Glutamatergic neuron (in vitro differentiated cells): ENCODE results near the gene OOSP3. TPM values are rescaled to one million over a fixed set of nuclear protein-coding genes. Genes with fewer than 3 reads are reported as not detected.

Source experiments
- DNase-seq: peaks from one replicate; pipeline ENCODE4 v3.0.0; 2022
- H3K27ac Mint-ChIP-seq: one replicate; pipeline ENCODE4 v1.8.0; 2020; ENCODE audit warnings: mild to moderate bottlenecking, mixed read lengths, inconsistent platforms; ENCODE audit not compliant: unreplicated experiment
- H3K27me3 Mint-ChIP-seq: one replicate; pipeline ENCODE4 v1.8.0; 2020; ENCODE audit warnings: mild to moderate bottlenecking, moderate library complexity, mixed read lengths, inconsistent platforms; ENCODE audit not compliant: unreplicated experiment
- H3K36me3 Mint-ChIP-seq: one replicate; pipeline ENCODE4 v1.8.0; 2020; ENCODE audit warnings: mild to moderate bottlenecking, mixed read lengths, inconsistent platforms; ENCODE audit not compliant: unreplicated experiment
- H3K4me1 Mint-ChIP-seq: one replicate; pipeline ENCODE4 v1.8.0; 2020; ENCODE audit warnings: mild to moderate bottlenecking, low read depth, mixed read lengths, inconsistent platforms; ENCODE audit not compliant: unreplicated experiment
- H3K4me3 Mint-ChIP-seq: one replicate; pipeline ENCODE4 v1.8.0; 2020; ENCODE audit warnings: mild to moderate bottlenecking, mixed read lengths, inconsistent platforms; ENCODE audit not compliant: unreplicated experiment
- H3K9me3 Mint-ChIP-seq: one replicate; pipeline ENCODE4 v1.8.0; 2020; ENCODE audit warnings: mild to moderate bottlenecking, moderate library complexity, mixed read lengths, inconsistent platforms; ENCODE audit not compliant: unreplicated experiment
- total RNA-seq: library from RNA; stranded (reverse); fragmentation: NEBNext Ultra II Directional; extraction: Animal tissue kit (Norgen Biotek cat#: 25700); gene quantifications from one replicate; pipeline ENCODE4 v1.2.1, GENCODE V29; 2021; ENCODE audit not compliant: unreplicated experiment
- TF ChIP-seq, protein P1 (sequence below): fragments of 200-600 bp; sonication (generic); IDR thresholded peaks from one replicate; pipeline ENCODE4 v1.5.0; 2021; ENCODE audit not compliant: partially characterized antibody, unreplicated experiment

The OOSP3 gene
- total RNA-seq, 1 donor from 2014 or later = not detected

DNA sequence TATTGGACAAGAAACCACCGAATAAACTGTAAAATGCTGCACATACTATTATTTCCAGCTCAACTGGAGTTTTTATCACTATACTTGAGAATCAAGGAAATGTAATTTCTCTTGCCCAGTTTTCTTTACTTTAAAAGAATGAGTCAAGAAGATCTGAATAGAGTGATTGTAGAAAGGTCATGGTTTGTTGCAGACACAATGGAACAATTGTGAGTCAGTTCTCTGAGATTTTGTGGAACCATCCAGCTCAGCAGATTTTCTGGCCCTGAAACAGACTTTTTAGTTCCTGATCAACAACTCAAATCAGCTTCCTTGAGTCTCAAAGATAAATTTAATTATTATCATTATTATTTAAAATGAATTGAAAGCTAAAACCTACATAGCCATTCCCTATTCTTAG is 13.6 kb upstream of the OOSP3 start:
- Mint-ChIP-seq H3K27me3 (no peaks in the 10 kb centered on the region), H3K9me3 (no peaks in the 10 kb centered on the region), H3K4me1 (no peaks in the 10 kb centered on the region), H3K4me3 (no peak overlapping the region), H3K36me3 (no peaks in the 10 kb centered on the region), H3K27ac (no peak overlapping the region)
- TF ChIP-seq, protein P1, sequence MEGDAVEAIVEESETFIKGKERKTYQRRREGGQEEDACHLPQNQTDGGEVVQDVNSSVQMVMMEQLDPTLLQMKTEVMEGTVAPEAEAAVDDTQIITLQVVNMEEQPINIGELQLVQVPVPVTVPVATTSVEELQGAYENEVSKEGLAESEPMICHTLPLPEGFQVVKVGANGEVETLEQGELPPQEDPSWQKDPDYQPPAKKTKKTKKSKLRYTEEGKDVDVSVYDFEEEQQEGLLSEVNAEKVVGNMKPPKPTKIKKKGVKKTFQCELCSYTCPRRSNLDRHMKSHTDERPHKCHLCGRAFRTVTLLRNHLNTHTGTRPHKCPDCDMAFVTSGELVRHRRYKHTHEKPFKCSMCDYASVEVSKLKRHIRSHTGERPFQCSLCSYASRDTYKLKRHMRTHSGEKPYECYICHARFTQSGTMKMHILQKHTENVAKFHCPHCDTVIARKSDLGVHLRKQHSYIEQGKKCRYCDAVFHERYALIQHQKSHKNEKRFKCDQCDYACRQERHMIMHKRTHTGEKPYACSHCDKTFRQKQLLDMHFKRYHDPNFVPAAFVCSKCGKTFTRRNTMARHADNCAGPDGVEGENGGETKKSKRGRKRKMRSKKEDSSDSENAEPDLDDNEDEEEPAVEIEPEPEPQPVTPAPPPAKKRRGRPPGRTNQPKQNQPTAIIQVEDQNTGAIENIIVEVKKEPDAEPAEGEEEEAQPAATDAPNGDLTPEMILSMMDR = no peak
- DNase-seq = no peak

DNA sequence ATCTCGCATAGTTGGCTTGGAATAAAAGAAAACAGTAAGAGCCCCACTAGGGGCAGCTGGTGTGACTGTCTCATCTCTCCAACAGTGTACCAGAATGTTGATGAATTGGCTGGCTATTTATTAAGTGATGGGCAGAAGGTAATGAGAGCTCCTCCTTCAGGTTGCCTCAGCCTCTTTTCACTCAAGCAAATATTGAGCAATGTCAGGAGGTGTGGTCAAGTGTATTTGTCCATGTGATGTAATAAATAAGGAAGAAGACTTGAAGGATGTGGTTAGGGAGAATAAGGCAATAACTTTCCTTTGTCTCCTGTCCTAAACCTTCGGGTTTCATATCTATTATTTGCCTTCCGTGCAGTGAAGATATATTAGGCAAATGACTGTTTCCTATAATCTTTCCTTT is 12.2 kb upstream of the OOSP3 start, which contains the start of gene TCN1:
TCN1 (minus strand) TSS at position 91 of the 400 bp plus-strand sequence; CDS start at position 74, 17 bp downstream.
- H3K27ac Mint-ChIP-seq = no peak within 1 kb of the TSS
- no peaks in the 10 kb centered on the region for H3K4me1 Mint-ChIP-seq
- no peaks in the 10 kb centered on the region for H3K27me3 Mint-ChIP-seq
- no peaks in the 10 kb centered on the region for H3K36me3 Mint-ChIP-seq
- no peak for DNase-seq
- H3K4me3 Mint-ChIP-seq = no peak within 1 kb of the TSS
- H3K9me3 Mint-ChIP-seq = no peaks in the 10 kb centered on the region
- TF ChIP-seq, protein P1 = no peak

DNA sequence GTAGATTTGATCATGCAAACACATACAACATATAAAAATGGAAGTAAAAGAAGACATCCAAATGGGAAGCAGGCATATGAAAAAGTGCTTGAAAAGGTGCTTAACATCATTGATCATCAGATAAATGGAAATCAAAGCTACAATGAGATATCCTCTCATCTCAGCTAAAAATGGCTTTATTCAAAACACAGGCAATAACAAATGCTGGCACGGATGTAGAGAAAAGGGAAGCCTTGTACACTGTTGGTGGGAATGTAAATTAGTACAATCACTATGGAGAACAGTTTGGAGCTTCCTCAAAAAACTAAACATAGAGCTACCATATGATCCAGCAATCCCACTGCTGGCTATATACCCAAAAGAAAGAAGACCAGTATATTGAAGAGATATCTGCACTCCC is 11.7 kb upstream of the OOSP3 start:
- H3K27me3 Mint-ChIP-seq = no peaks in the 10 kb centered on the region
- no peak for DNase-seq
- TF ChIP-seq, protein P1 = no peak
- H3K9me3 Mint-ChIP-seq = no peaks in the 10 kb centered on the region
- H3K27ac Mint-ChIP-seq = no peak overlapping the region
- no peak overlapping the region for H3K4me3 Mint-ChIP-seq
- H3K36me3 Mint-ChIP-seq = no peaks in the 10 kb centered on the region
- H3K4me1 Mint-ChIP-seq = no peaks in the 10 kb centered on the region

DNA sequence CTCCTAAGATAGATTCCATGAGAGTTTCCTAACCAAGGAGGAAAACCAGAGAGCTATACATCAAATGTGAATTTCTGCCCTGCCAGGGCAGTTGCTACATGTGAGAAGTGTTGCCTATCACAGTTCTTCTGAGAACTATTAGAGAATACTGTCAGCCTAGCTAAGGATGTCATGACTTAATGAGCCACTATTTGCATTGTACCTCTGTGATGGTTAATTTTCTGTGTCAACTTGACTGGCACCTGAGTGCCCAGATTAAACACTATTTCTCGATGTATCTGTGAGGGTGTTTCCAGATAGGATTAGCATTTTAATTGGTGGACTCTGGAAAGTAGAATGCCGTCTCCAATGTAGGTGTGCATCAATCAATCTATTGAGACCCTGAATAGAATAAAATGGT is 10.6 kb upstream of the OOSP3 start:
- TF ChIP-seq, protein P1 = no peak
- H3K9me3 Mint-ChIP-seq = no peaks in the 10 kb centered on the region
- no peak overlapping the region for H3K4me3 Mint-ChIP-seq
- DNase-seq = no peak
- H3K4me1 Mint-ChIP-seq = no peaks in the 10 kb centered on the region
- H3K27me3 Mint-ChIP-seq = no peaks in the 10 kb centered on the region
- no peak overlapping the region for H3K27ac Mint-ChIP-seq
- no peaks in the 10 kb centered on the region for H3K36me3 Mint-ChIP-seq

DNA sequence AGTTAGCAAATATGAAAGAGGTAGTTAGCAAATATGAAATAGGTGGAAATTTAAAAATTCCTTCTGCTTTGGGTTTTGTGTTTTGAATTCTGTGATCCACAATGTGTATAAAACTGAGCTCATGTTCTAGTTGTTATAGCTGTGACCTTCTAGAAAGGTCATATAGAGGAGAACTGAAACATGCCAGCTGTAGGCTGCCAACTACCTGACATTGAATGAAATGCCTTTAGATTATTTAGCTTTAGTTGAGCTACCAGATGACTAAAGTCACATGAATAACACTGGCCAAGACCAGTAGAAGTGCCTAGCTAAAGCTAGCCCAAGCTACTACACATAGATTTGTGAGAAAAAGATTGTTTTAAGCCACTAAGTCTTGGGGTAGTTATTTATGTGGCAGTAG is 6.5 kb upstream of the OOSP3 start:
- Mint-ChIP-seq H3K4me3 (no peak overlapping the region), H3K27ac (no peak overlapping the region), H3K36me3 (no peaks in the 10 kb centered on the region), H3K4me1 (no peaks in the 10 kb centered on the region), H3K9me3 (no peaks in the 10 kb centered on the region), H3K27me3 (no peaks in the 10 kb centered on the region)
- TF ChIP-seq, protein P1 = no peak
- no peak for DNase-seq
